Neuronal stem cell (in vitro differentiated cells): Measurements from ENCODE around the gene ABR. TPM values are rescaled to one million over a fixed set of nuclear protein-coding genes. Genes with fewer than 3 reads are reported as not detected.
A peak's percentile ranks its signal among the peaks of the same experiment; 100 is the strongest.

Experiments used
- DNase-seq: peaks from one replicate; pipeline ENCODE4 v3.0.0-alpha.2; 2013; ENCODE audit warnings: low spot score
- H2AFZ ChIP-seq: one replicate; pipeline ENCODE4 v1.6.1; 2013; ENCODE audit warnings: mild to moderate bottlenecking, low read length, inconsistent platforms
- H2AK5ac ChIP-seq: 2 replicates; pipeline ENCODE4 v1.6.1; 2013; ENCODE audit warnings: low read depth, mild to moderate bottlenecking, inconsistent platforms, low read length, moderate library complexity, mixed read lengths
- H2BK120ac ChIP-seq: 2 replicates; pipeline ENCODE4 v1.6.1; 2013; ENCODE audit warnings: low read depth, mild to moderate bottlenecking, inconsistent platforms, low read length, moderate library complexity, mixed read lengths
- H2BK12ac ChIP-seq: one replicate; pipeline ENCODE4 v1.6.1; 2013; ENCODE audit warnings: low read length, inconsistent platforms
- H2BK15ac ChIP-seq: 2 replicates; pipeline ENCODE4 v1.6.1; 2013; ENCODE audit warnings: mild to moderate bottlenecking, low read length, inconsistent platforms, mixed read lengths
- H2BK5ac ChIP-seq: one replicate; pipeline ENCODE4 v1.6.1; 2013; ENCODE audit warnings: inconsistent platforms, mild to moderate bottlenecking, low read length, moderate library complexity
- H3K14ac ChIP-seq: one replicate; pipeline ENCODE4 v1.6.1; 2013; ENCODE audit warnings: low read length, inconsistent platforms
- H3K18ac ChIP-seq: 2 replicates; pipeline ENCODE4 v1.6.1; 2013; ENCODE audit warnings: low read length, inconsistent platforms
- H3K23ac ChIP-seq: 2 replicates; pipeline ENCODE4 v1.6.1; 2013; ENCODE audit warnings: low read depth, mild to moderate bottlenecking, mixed read lengths, low read length, inconsistent platforms; ENCODE audit not compliant: poor library complexity
- H3K27ac ChIP-seq: replicated peaks from 3 replicates; pipeline ENCODE4 v1.5.1; 2013; ENCODE audit warnings: low read length, inconsistent platforms
- H3K27me3 ChIP-seq, 3 experiments: 2 replicates each; pipeline ENCODE4 v1.6.1; 2013; ENCODE audit warnings: low read length in 3 of 3, mild to moderate bottlenecking in 2 of 3, inconsistent platforms in 1 of 3, low read depth in 1 of 3, mixed read lengths in 1 of 3, moderate library complexity in 1 of 3; ENCODE audit not compliant: control insufficient read depth in 3 of 3, insufficient read depth in 3 of 3
- H3K36me3 ChIP-seq, 2 donors: replicated peaks in 1 of 2; 2 replicates each; pipeline ENCODE4 v1.6.1; 2013; ENCODE audit warnings: low read length in 2 of 2; ENCODE audit not compliant: control insufficient read depth in 2 of 2, insufficient read depth in 2 of 2
- H3K4ac ChIP-seq: 2 replicates; pipeline ENCODE4 v1.6.1; 2013; ENCODE audit warnings: inconsistent platforms, mild to moderate bottlenecking, low read length, moderate library complexity
- H3K4me1 ChIP-seq, 2 donors: 1 replicate in 1 of 2; 2 replicates in 1 of 2; pipeline ENCODE4 v1.6.1; 2013; ENCODE audit warnings: low read length in 2 of 2, low read depth in 1 of 2; ENCODE audit not compliant: control insufficient read depth in 2 of 2, insufficient read depth in 1 of 2
- H3K4me2 ChIP-seq: one replicate; pipeline ENCODE4 v1.6.1; 2013; ENCODE audit warnings: mild to moderate bottlenecking, low read length, inconsistent platforms; ENCODE audit not compliant: insufficient read depth, poor library complexity, severe bottlenecking
- H3K4me3 ChIP-seq, 2 donors: 2 replicates each; pipeline ENCODE4 v1.5.1; 2013; ENCODE audit warnings: low read length in 2 of 2, mild to moderate bottlenecking in 2 of 2, inconsistent platforms in 1 of 2, moderate library complexity in 1 of 2
- H3K79me1 ChIP-seq: one replicate; pipeline ENCODE4 v1.6.1; 2013; ENCODE audit warnings: low read depth, mild to moderate bottlenecking, inconsistent platforms, low read length, moderate library complexity
- H3K9ac ChIP-seq: one replicate; pipeline ENCODE4 v1.6.1; 2013; ENCODE audit warnings: mild to moderate bottlenecking, low read depth, low read length, inconsistent platforms; ENCODE audit not compliant: poor library complexity
- H3K9me3 ChIP-seq, 2 donors: replicated peaks in 1 of 2; 2 replicates each; pipeline versions ENCODE3 to v1.6.1; 2013; ENCODE audit warnings: low read length in 2 of 2, mild to moderate bottlenecking in 2 of 2, inconsistent platforms in 1 of 2, low read depth in 1 of 2, mixed read lengths in 1 of 2, moderate library complexity in 1 of 2; ENCODE audit not compliant: control insufficient read depth in 2 of 2, insufficient read depth in 1 of 2
- H4K8ac ChIP-seq: one replicate; pipeline ENCODE4 v1.6.1; 2013; ENCODE audit warnings: low read depth, mild to moderate bottlenecking, inconsistent platforms, low read length, moderate library complexity
- H4K91ac ChIP-seq: one replicate; pipeline ENCODE4 v1.6.1; 2013; ENCODE audit warnings: low read length, low read depth, mild to moderate bottlenecking, inconsistent platforms; ENCODE audit not compliant: poor library complexity
- WGBS, 2 donors: extraction: QIAGEN DNeasy Blood & Tissue Kit; methylation state at CpG; one replicate each; pipeline ENCODE4 v1.1.7; 2013; ENCODE audit warnings: missing lambda C conversion rate in 2 of 2, mixed read lengths in 1 of 2; ENCODE audit not compliant: insufficient read length in 2 of 2, insufficient replicate concordance in 1 of 2; ENCODE audit errors: extremely low coverage in 2 of 2; 5-methylcytosine and 5-hydroxymethylcytosine counted together
- polyA plus RNA-seq, 2 experiments: library from polyadenylated mRNA; stranded (reverse); fragments of 200-250 nt; gene quantifications; one replicate each; pipeline ENCODE4 v1.2.3, GENCODE V29; 2013

ABR gene
- 53.3 TPM for polyA plus RNA-seq (2013, experiment 1 of 2)
- polyA plus RNA-seq (2013, experiment 2 of 2), result 57.2 TPM

GRCh38 chr17:1179818-1180742, at the start of gene ABR:
TSS of gene ABR (minus strand) at chr17:1179981. CDS start at chr17:1179727, 254 bp downstream.
- Histone ChIP-seq H2BK120ac (peak within 1 kb of the TSS; percentile 24), H2AK5ac (peak within 1 kb of the TSS; percentile 90), H3K18ac (peak within 1 kb of the TSS; percentile 98), H3K4me3 (peak within 1 kb of the TSS; percentile 80 to 93), H3K27ac (no peak within 1 kb of the TSS), H4K8ac (no peak within 1 kb of the TSS), H3K4ac (no peak within 1 kb of the TSS), H3K14ac (peak within 1 kb of the TSS; percentile 94), H4K91ac (no peak within 1 kb of the TSS), H3K4me1 (peaks cover 17 to 27% of the 10 kb centered on the region in 2 donors), H2BK12ac (peak within 1 kb of the TSS; percentile 73), H3K9me3 (no peaks in the 10 kb centered on the region), H2BK5ac (peak within 1 kb of the TSS; percentile 53), H3K27me3 (peaks cover 0 to 31% (median 26%) of the 10 kb centered on the region in 3 experiments), H3K9ac (peak within 1 kb of the TSS; percentile 97), H3K4me2 (peak within 1 kb of the TSS; percentile 97), H2BK15ac (peak within 1 kb of the TSS; percentile 94), H3K79me1 (peaks cover 16% of the 10 kb centered on the region), H3K23ac (peak within 1 kb of the TSS; percentile 89), H3K36me3 (peaks cover 3 to 5% of the 10 kb centered on the region in 2 donors), H2AFZ (peak within 1 kb of the TSS; percentile 92)
- WGBS, 2 donors, result no CpG with 5 or more reads among the region's 98 CpGs
- no peak for DNase-seq

GRCh38 chr17:1229349-1229899, 49.6 kb upstream of the ABR start:
- Histone ChIP-seq H3K27ac (no peak overlapping the region), H3K9ac (no peak overlapping the region), H3K4me1 (peaks cover 4% of the 10 kb centered on the region in 2 donors), H3K36me3 (peaks cover 0 to 2% of the 10 kb centered on the region in 2 donors), H2BK15ac (no peak overlapping the region), H3K4me2 (peak overlapping the region; percentile 94), H2BK120ac (no peak overlapping the region), H4K8ac (no peak overlapping the region), H3K79me1 (no peaks in the 10 kb centered on the region), H3K27me3 (peaks cover 23 to 72% (median 50%) of the 10 kb centered on the region in 3 experiments), H2AK5ac (no peak overlapping the region), H3K23ac (peak overlapping the region; percentile 73), H3K14ac (no peak overlapping the region), H2BK5ac (no peak overlapping the region), H2BK12ac (peak overlapping the region; percentile 41), H4K91ac (no peak overlapping the region), H3K9me3 (peaks cover 0 to 6% of the 10 kb centered on the region in 2 donors), H3K4me3 (peak overlapping the region; percentile 25 to 77), H2AFZ (peak overlapping the region; percentile 94), H3K4ac (no peak overlapping the region), H3K18ac (peak overlapping the region; percentile 80)
- WGBS, 2 donors, result no CpG with 5 or more reads among the region's 74 CpGs
- no peak for DNase-seq

- H3K4me3 ChIP-seq, result peak overlapping the region in 1 of 2 donors; percentile 69
- DNase-seq, result no peak
- peak overlapping the region; percentile 81 for H2AK5ac ChIP-seq
- no peak overlapping the region for H4K91ac ChIP-seq
- peaks cover 4 to 6% of the 10 kb centered on the region in 2 donors for H3K4me1 ChIP-seq
- H3K9me3 ChIP-seq, result peaks cover 0 to 6% of the 10 kb centered on the region in 2 donors
- peak overlapping the region; percentile 60 for H3K9ac ChIP-seq
- H2AFZ ChIP-seq, result peak overlapping the region; percentile 94
- no peak overlapping the region for H2BK5ac ChIP-seq
- peaks cover 0 to 2% of the 10 kb centered on the region in 2 donors for H3K36me3 ChIP-seq
- no peak overlapping the region for H2BK12ac ChIP-seq
- H3K23ac ChIP-seq, result peak overlapping the region; percentile 73
- H3K4me2 ChIP-seq, result peak overlapping the region; percentile 94
- no peaks in the 10 kb centered on the region for H3K79me1 ChIP-seq
- no peak overlapping the region for H4K8ac ChIP-seq
- no peak overlapping the region for H3K27ac ChIP-seq
- peak overlapping the region; percentile 49 for H2BK15ac ChIP-seq
- no peak overlapping the region for H2BK120ac ChIP-seq
- peaks cover 23 to 73% (median 50%) of the 10 kb centered on the region in 3 experiments for H3K27me3 ChIP-seq
- H3K4ac ChIP-seq, result no peak overlapping the region
- no CpG with 5 or more reads among the region's 79 CpGs for WGBS, 2 donors
- peak overlapping the region; percentile 71 for H3K14ac ChIP-seq
- peak overlapping the region; percentile 71 for H3K18ac ChIP-seq
These were observed 49.1 kb upstream of the ABR start for GRCh38 chr17:1228781-1229348.
